ENCODE results near the gene VPS16. TPM values are rescaled to one million over a fixed set of nuclear protein-coding genes. Genes with fewer than 3 reads are reported as not detected.

The VPS16 gene
- total RNA-seq, 1 experiment from 2014 or later = 48.1 TPM

GRCh38 chr20:2834401-2835110, 6.0 kb upstream of the VPS16 start:
- DNase-seq (ENCODE audit: low spot score) = no peak

- DNase-seq (ENCODE audit: low spot score) = no peak
These were observed 5.2 kb upstream of the VPS16 start for GRCh38 chr20:2835331-2835796.

GRCh38 chr20:2836035-2836434, 4.5 kb upstream of the VPS16 start:
- no peak for DNase-seq (ENCODE audit: low spot score)

DNA sequence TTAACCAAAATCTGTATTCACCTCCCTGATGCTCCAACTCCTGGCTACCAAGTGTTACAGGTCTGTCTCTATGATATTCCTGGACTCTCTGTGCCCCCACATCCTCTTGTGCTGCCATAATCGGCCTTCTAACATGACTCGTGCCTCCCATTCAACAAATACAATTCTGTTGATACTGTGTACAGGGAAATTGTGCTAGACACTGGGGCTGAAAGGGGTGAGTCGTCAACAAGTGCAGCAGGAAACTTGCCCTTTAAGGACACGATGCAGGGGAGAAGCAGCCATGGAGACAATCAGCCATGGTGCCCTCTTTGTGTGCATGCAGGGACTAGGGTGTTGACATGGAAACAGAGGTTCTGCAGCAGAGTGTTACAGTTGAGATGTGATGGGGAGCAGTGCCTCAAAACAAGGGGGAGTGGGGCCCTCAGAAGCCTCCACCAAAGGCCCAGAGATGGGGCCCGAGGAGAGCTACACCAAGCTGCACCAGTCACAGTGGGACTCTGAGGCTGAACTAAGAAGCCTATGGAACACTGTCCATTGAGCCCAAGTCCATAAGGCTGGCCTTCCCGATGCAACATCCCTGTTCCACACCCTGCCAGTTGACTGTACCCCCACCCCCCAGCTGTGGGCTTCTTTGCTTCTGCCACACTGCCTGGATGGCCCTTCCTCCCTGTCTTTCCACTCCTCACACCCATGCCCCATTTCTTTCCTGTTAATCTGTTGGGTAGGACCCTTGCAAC, 3.2 kb upstream of the VPS16 start:
- DNase-seq (ENCODE audit: low spot score) = no peak

- no peak for DNase-seq (ENCODE audit: low spot score)
These were observed 2.3 kb upstream of the VPS16 start for GRCh38 chr20:2838170-2838797.

DNA sequence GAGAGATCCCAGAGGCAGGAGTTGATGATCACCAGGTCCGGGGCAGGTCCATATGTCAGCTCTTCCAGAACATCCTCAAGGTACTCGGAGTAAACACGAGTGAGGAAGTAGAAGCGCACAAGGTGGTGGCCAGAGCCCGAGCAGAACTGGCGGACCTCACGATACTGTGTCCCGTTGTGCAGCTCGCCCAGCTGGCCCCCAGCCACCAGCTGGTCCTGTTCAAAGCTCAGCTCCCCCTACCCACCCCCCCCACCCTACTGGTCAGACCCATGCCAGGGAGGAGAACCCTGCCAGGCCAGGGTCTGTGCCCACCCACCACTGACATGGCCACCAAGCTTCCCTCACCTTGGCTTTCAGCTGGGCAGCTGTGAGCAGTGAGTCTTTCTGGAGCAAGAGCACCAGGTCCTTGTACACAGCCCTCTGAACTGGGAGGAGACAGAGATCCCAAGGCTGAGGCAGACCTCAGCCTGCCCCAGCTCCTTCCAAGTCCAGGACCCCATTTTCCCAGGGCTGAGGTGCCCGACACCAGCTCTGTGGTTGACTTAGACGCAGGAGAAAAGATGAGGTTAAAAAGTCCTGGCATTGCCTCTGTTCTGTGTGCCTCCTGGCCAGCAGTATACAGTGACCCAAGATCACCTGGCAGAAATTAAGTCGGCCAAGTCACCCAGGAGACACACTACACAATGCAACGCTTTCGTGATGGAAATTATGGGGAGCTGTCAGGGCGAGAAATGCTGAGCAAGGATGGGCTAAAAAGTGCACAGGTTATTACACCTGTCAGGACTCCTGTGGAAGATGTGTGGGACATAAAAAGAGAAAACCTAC, 1.5 kb upstream of the VPS16 start:
- DNase-seq (ENCODE audit: low spot score) = no peak

GRCh38 chr20:2839732-2840137, 810 bp upstream of the VPS16 start:
- DNase-seq (ENCODE audit: low spot score) = no peak

GRCh38 chr20:2840967-2841531, 504 bp downstream of the VPS16 start:
- DNase-seq (ENCODE audit: low spot score) = peak; percentile 56

GRCh38 chr20:2845607-2846006, 5.1 kb downstream of the VPS16 start:
- no peak for DNase-seq (ENCODE audit: low spot score)

- DNase-seq (ENCODE audit: low spot score) = no peak
These were observed 6.2 kb downstream of the VPS16 start for GRCh38 chr20:2846698-2847097.

DNA sequence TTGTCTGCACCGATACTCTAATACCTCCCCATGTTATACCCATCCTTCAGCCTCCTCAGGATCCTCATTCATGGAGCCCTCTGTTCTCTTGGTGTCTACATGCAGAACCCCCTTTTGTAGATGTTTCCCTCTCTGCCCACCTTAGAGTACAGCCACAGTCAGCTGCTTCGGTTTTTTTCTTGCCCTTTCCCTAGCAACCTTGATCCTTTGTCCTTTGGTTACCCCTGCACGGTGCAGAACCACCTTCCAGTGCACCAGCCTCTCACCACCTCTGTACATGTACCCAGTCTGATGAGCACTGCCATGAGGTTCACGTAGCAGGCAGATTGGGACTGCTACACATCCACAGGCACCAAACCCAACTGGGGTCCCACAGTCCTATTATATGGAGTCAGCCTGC, 7.3 kb downstream of the VPS16 start:
- DNase-seq (ENCODE audit: low spot score) = no peak

- no peak for DNase-seq (ENCODE audit: low spot score)
These were observed 9.0 kb downstream of the VPS16 start for GRCh38 chr20:2849529-2849928.

DNA sequence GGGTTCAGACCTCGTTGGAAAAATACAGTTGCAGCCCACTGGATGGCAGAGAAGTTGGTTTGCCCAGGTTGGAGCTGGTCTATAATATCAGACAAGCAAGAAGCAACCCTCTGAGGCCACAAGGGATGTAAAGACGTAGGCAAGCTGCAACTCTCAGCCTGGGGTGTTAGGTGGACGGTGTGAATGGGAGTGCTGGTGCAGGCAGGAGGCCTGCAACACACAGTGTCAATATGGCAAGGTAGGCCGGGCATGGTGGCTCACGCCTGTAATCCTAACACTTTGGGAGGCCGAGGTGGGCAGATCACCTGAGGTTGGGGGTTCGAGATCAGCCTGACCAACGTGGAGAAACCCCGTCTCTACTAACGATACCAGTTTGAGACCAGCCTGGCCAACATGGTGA, 10.5 kb downstream of the VPS16 start:
- no peak for DNase-seq (ENCODE audit: low spot score)

DNA sequence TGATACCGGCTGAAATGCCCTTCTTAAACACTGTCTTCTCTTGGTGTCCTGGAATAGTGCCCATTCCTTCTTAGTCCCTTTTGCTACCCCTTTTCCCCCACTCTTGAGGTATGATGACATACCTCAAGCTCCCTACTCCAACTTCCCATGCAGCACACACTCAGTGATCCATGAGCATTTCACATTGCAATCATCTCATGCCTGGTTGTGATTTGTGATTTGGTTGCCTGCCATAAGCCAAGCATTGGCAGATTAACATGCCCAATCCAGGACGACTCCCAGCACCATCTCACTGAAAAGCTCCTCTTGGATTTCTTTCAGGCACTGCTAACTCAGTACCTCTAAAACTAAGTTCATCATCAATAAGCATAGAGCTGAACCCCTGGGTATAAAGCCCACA, 18.0 kb downstream of the VPS16 start:
- DNase-seq (ENCODE audit: low spot score) = no peak

GRCh38 chr20:2859330-2860121, 19.0 kb downstream of the VPS16 start:
- DNase-seq (ENCODE audit: low spot score) = peak; percentile 51

GRCh38 chr20:2864626-2865025, 24.1 kb downstream of the VPS16 start:
- DNase-seq (ENCODE audit: low spot score) = no peak

GRCh38 chr20:2865101-2865500, 24.6 kb downstream of the VPS16 start:
- no peak for DNase-seq (ENCODE audit: low spot score)

- no peak for DNase-seq (ENCODE audit: low spot score)
These were observed 25.1 kb downstream of the VPS16 start for GRCh38 chr20:2865630-2866029.

DNA sequence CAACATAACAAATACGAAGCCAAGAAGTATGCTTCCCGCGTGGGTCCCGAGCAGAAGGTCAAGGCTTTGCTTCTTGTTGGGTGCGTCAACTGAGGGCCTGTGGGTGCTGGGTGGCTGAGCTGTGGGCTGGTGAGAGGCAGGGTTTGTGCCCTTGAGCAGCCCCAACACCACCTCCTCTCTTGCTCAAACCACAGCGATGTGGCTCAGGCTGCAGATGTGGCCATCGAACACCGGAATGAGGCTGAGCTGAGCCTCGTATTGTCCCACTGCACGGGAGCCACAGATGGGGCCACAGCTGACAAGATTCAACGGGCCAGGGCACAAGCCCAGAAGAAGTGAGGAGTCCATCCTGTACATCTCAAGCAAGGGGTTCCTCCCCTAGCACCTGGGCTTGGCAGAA, 25.7 kb downstream of the VPS16 start:
- DNase-seq (ENCODE audit: low spot score) = no peak

- DNase-seq (ENCODE audit: low spot score) = peak; percentile 18
These were observed 26.7 kb downstream of the VPS16 start for GRCh38 chr20:2867081-2867864.
